Activated CD4-positive, alpha-beta memory T cell treated with anti-CD3 and anti-CD28 coated beads for 36 hours (primary cell): ENCODE data around the gene MAOB. TPM values are rescaled to one million over a fixed set of nuclear protein-coding genes. Genes with fewer than 3 reads are reported as not detected.
A peak's percentile ranks its signal among the peaks of the same experiment; 100 is the strongest.
"Not testable (repeated sequence)": the region's sequence is repeated elsewhere in the genome, so short reads cannot be mapped to it uniquely, and the experiment has no call there.

Source experiments
- CTCF ChIA-PET: fragments of 350-600 bp; sonication (Branson Sonifier 250); formaldehyde crosslinking; loops from one replicate; lab custom pipeline; 2021; ENCODE audit warnings: antibody characterized with exemption, inconsistent platforms; lab: Charles Lee
- POLR2A ChIA-PET: fragments of 350-600 bp; sonication (Branson Sonifier 250); formaldehyde crosslinking; loops from one replicate; lab custom pipeline; 2021; ENCODE audit warnings: antibody characterized with exemption; lab: Charles Lee
- DNase-seq: peaks from one replicate; pipeline ENCODE4 v3.0.0-alpha.2; 2020
- H3K27ac Mint-ChIP-seq: one replicate; pipeline ENCODE4 v1.8.0; 2021; ENCODE audit warnings: mixed read lengths
- H3K27me3 Mint-ChIP-seq: one replicate; pipeline ENCODE4 v1.8.0; 2021; ENCODE audit warnings: mixed read lengths
- H3K36me3 Mint-ChIP-seq: one replicate; pipeline ENCODE4 v1.8.0; 2021; ENCODE audit warnings: mixed read lengths
- H3K4me1 Mint-ChIP-seq: one replicate; pipeline ENCODE4 v1.8.0; 2021; ENCODE audit warnings: low read depth, mixed read lengths
- H3K4me3 Mint-ChIP-seq: one replicate; pipeline ENCODE4 v1.8.0; 2021; ENCODE audit warnings: mild to moderate bottlenecking, mixed read lengths
- H3K9me3 Mint-ChIP-seq: one replicate; pipeline ENCODE4 v1.8.0; 2021; ENCODE audit warnings: mixed read lengths
- intact Hi-C: fragments of 100-400 bp; cut with micrococcal nuclease; formaldehyde crosslinking; loops from one replicate; pipeline ENCODE4 v1.15.1; 2023
- total RNA-seq, 2 experiments: library from RNA; stranded (reverse); gene quantifications; one replicate each; pipeline ENCODE4 v1.2.3, GENCODE V29; 2021

The MAOB gene
- under 1 TPM; 0.19 to 0.27 TPM for total RNA-seq

GRCh38 chrX:43882294-43882681, at the start of gene MAOB:
MAOB (minus strand) TSS chrX:43882450; CDS start chrX:43882299, 151 bp downstream.
- Mint-ChIP-seq H3K9me3 (no peaks in the 10 kb centered on the region), H3K4me3 (no peak within 1 kb of the TSS), H3K27ac (no peak within 1 kb of the TSS), H3K4me1 (peaks cover 2% of the 10 kb centered on the region), H3K27me3 (peaks cover 16% of the 10 kb centered on the region), H3K36me3 (no peaks in the 10 kb centered on the region)
- ChIA-PET POLR2A (no interaction called here), CTCF (no interaction called here)
- peak; percentile 38 for DNase-seq
- intact Hi-C loops = no loop called here

- H3K4me1 Mint-ChIP-seq, H3K9me3 Mint-ChIP-seq, H3K27ac Mint-ChIP-seq, POLR2A ChIA-PET, H3K27me3 Mint-ChIP-seq, H3K4me3 Mint-ChIP-seq, DNase-seq, CTCF ChIA-PET, H3K36me3 Mint-ChIP-seq, intact Hi-C loops: not testable (repeated sequence)
Measured at GRCh38 chrX:43922032-43922431, 39.8 kb upstream of the MAOB start.

GRCh38 chrX:43910772-43911171, 28.5 kb upstream of the MAOB start:
- POLR2A ChIA-PET, H3K36me3 Mint-ChIP-seq, H3K27me3 Mint-ChIP-seq, H3K4me3 Mint-ChIP-seq, CTCF ChIA-PET, H3K4me1 Mint-ChIP-seq, DNase-seq, H3K9me3 Mint-ChIP-seq, H3K27ac Mint-ChIP-seq, intact Hi-C loops: not testable (repeated sequence)

- no peak overlapping the region for H3K27ac Mint-ChIP-seq
- H3K36me3 Mint-ChIP-seq = no peaks in the 10 kb centered on the region
- no peak for DNase-seq
- ChIA-PET CTCF (no interaction called here), POLR2A (no interaction called here)
- no peak overlapping the region for H3K4me3 Mint-ChIP-seq
- no peaks in the 10 kb centered on the region for H3K27me3 Mint-ChIP-seq
- no peaks in the 10 kb centered on the region for H3K9me3 Mint-ChIP-seq
- intact Hi-C loops = no loop called here
- no peaks in the 10 kb centered on the region for H3K4me1 Mint-ChIP-seq
Measured at GRCh38 chrX:43910012-43910411, 27.8 kb upstream of the MAOB start.

- Mint-ChIP-seq H3K27ac (no peak overlapping the region), H3K4me3 (no peak overlapping the region), H3K27me3 (no peaks in the 10 kb centered on the region), H3K9me3 (no peaks in the 10 kb centered on the region), H3K36me3 (no peaks in the 10 kb centered on the region), H3K4me1 (no peaks in the 10 kb centered on the region)
- ChIA-PET POLR2A (no interaction called here), CTCF (no interaction called here)
- no peak for DNase-seq
- intact Hi-C loops = no loop called here
Measured at GRCh38 chrX:43909141-43909540, 26.9 kb upstream of the MAOB start.

- Mint-ChIP-seq H3K4me1 (no peaks in the 10 kb centered on the region), H3K4me3 (no peak overlapping the region), H3K9me3 (no peaks in the 10 kb centered on the region), H3K27me3 (no peaks in the 10 kb centered on the region), H3K27ac (no peak overlapping the region), H3K36me3 (no peaks in the 10 kb centered on the region)
- DNase-seq = no peak
- ChIA-PET CTCF (no interaction called here), POLR2A (no interaction called here)
- intact Hi-C loops = no loop called here
Measured at GRCh38 chrX:43899878-43900815, 17.9 kb upstream of the MAOB start.

GRCh38 chrX:43898406-43899035, 16.3 kb upstream of the MAOB start:
- Mint-ChIP-seq H3K36me3 (no peaks in the 10 kb centered on the region), H3K9me3 (no peaks in the 10 kb centered on the region), H3K27me3 (no peaks in the 10 kb centered on the region), H3K27ac (no peak overlapping the region), H3K4me1 (no peaks in the 10 kb centered on the region), H3K4me3 (no peak overlapping the region)
- POLR2A ChIA-PET = no interaction called here
- intact Hi-C loops = no loop called here
- CTCF ChIA-PET = no interaction called here
- DNase-seq = no peak

GRCh38 chrX:43897290-43897689, 15.0 kb upstream of the MAOB start:
- no peak for DNase-seq
- ChIA-PET POLR2A (no interaction called here), CTCF (no interaction called here)
- Mint-ChIP-seq H3K27ac (no peak overlapping the region), H3K9me3 (no peaks in the 10 kb centered on the region), H3K36me3 (no peaks in the 10 kb centered on the region), H3K27me3 (no peaks in the 10 kb centered on the region), H3K4me1 (no peaks in the 10 kb centered on the region), H3K4me3 (no peak overlapping the region)
- intact Hi-C loops = no loop called here

- H3K27ac Mint-ChIP-seq = no peak overlapping the region
- H3K4me1 Mint-ChIP-seq = no peaks in the 10 kb centered on the region
- H3K4me3 Mint-ChIP-seq = no peak overlapping the region
- POLR2A ChIA-PET = no interaction called here
- CTCF ChIA-PET = no interaction called here
- intact Hi-C loops = no loop called here
- H3K27me3 Mint-ChIP-seq = peaks cover 7% of the 10 kb centered on the region
- no peaks in the 10 kb centered on the region for H3K9me3 Mint-ChIP-seq
- DNase-seq = no peak
- no peaks in the 10 kb centered on the region for H3K36me3 Mint-ChIP-seq
Measured at GRCh38 chrX:43892336-43892870, 10.2 kb upstream of the MAOB start.

- H3K36me3 Mint-ChIP-seq = no peaks in the 10 kb centered on the region
- intact Hi-C loops = no loop called here
- ChIA-PET CTCF (no interaction called here), POLR2A (no interaction called here)
- no peak overlapping the region for H3K4me3 Mint-ChIP-seq
- no peak for DNase-seq
- H3K4me1 Mint-ChIP-seq = peaks cover 2% of the 10 kb centered on the region
- peaks cover 8% of the 10 kb centered on the region for H3K27me3 Mint-ChIP-seq
- H3K9me3 Mint-ChIP-seq = no peaks in the 10 kb centered on the region
- H3K27ac Mint-ChIP-seq = no peak overlapping the region
Measured at GRCh38 chrX:43885617-43886016, 3.4 kb upstream of the MAOB start.

- Mint-ChIP-seq H3K27me3 (peaks cover 16% of the 10 kb centered on the region), H3K4me1 (peaks cover 2% of the 10 kb centered on the region), H3K27ac (no peak overlapping the region), H3K9me3 (no peaks in the 10 kb centered on the region), H3K36me3 (no peaks in the 10 kb centered on the region), H3K4me3 (no peak overlapping the region)
- DNase-seq = no peak
- POLR2A ChIA-PET = no interaction called here
- intact Hi-C loops = no loop called here
- CTCF ChIA-PET = no interaction called here
Measured at GRCh38 chrX:43881410-43882293, 598 bp downstream of the MAOB start.

GRCh38 chrX:43880425-43880824, 1.8 kb downstream of the MAOB start:
- Mint-ChIP-seq H3K4me3 (no peak overlapping the region), H3K36me3 (no peaks in the 10 kb centered on the region), H3K27ac (no peak overlapping the region), H3K27me3 (peaks cover 16% of the 10 kb centered on the region), H3K9me3 (no peaks in the 10 kb centered on the region), H3K4me1 (peaks cover 2% of the 10 kb centered on the region)
- ChIA-PET POLR2A (no interaction called here), CTCF (no interaction called here)
- DNase-seq = no peak
- intact Hi-C loops = no loop called here
